HG02943 (cell line): Measurements from ENCODE around the gene SUPT7L.
"Not testable (repeated sequence)": the region's sequence is repeated elsewhere in the genome, so short reads cannot be mapped to it uniquely, and the experiment has no call there.

Experiments
- ATAC-seq: cut with Tn5 transposase; IDR thresholded peaks from one replicate; pipeline ENCODE4 v1.9.1; 2021; ENCODE audit warnings: mild to moderate bottlenecking, low read depth, moderate library complexity; ENCODE audit not compliant: unreplicated experiment

SUPT7L gene

GRCh38 chr2:27687232-27687631 is 23.8 kb upstream of the SUPT7L start:
- no peak for ATAC-seq

GRCh38 chr2:27685577-27685976 is 22.2 kb upstream of the SUPT7L start:
- ATAC-seq = no peak

GRCh38 chr2:27685006-27685405 is 21.6 kb upstream of the SUPT7L start:
- ATAC-seq = not testable (repeated sequence)

GRCh38 chr2:27683390-27684071 is 20.1 kb upstream of the SUPT7L start:
- no peak for ATAC-seq

GRCh38 chr2:27682334-27682771 is 18.9 kb upstream of the SUPT7L start:
- not testable (repeated sequence) for ATAC-seq

- ATAC-seq = no peak
These were observed 18.4 kb upstream of the SUPT7L start for GRCh38 chr2:27681841-27682240.

GRCh38 chr2:27680571-27680970 is 17.2 kb upstream of the SUPT7L start:
- no peak for ATAC-seq

- ATAC-seq = no peak
These were observed 9.5 kb upstream of the SUPT7L start for GRCh38 chr2:27672723-27673486.

- no peak for ATAC-seq
These were observed 7.8 kb upstream of the SUPT7L start for GRCh38 chr2:27671235-27671634.

- ATAC-seq = no peak
These were observed 4.0 kb upstream of the SUPT7L start for GRCh38 chr2:27667446-27667845.

GRCh38 chr2:27664622-27665363 is 1.4 kb upstream of the SUPT7L start:
- ATAC-seq = no peak

GRCh38 chr2:27664154-27664574 is 750 bp upstream of the SUPT7L start:
- ATAC-seq = no peak

GRCh38 chr2:27661371-27661770 is 2.0 kb downstream of the SUPT7L start:
- no peak for ATAC-seq

- ATAC-seq = no peak
These were observed 8.1 kb downstream of the SUPT7L start for GRCh38 chr2:27655155-27655951.

- no peak for ATAC-seq
These were observed 10.0 kb downstream of the SUPT7L start for GRCh38 chr2:27653397-27653796.

- no peak for ATAC-seq
These were observed 10.6 kb downstream of the SUPT7L start for GRCh38 chr2:27652790-27653189.

GRCh38 chr2:27652341-27652740 is 11.1 kb downstream of the SUPT7L start:
- ATAC-seq = no peak

GRCh38 chr2:27651056-27651455 is 12.4 kb downstream of the SUPT7L start:
- ATAC-seq = no peak

GRCh38 chr2:27647737-27648136 is 15.7 kb downstream of the SUPT7L start:
- no peak for ATAC-seq

GRCh38 chr2:27647289-27647688 is 16.1 kb downstream of the SUPT7L start:
- no peak for ATAC-seq
